HG03060 (cell line): ENCODE results near the gene DENND1B.
"Not testable (repeated sequence)": the region's sequence is repeated elsewhere in the genome, so short reads cannot be mapped to it uniquely, and the experiment has no call there.

Experiments used
- ATAC-seq: cut with Tn5 transposase; IDR thresholded peaks from one replicate; pipeline ENCODE4 v1.9.1; 2021; ENCODE audit warnings: low read depth, moderate number of reproducible peaks; ENCODE audit not compliant: unreplicated experiment

Gene DENND1B

DNA sequence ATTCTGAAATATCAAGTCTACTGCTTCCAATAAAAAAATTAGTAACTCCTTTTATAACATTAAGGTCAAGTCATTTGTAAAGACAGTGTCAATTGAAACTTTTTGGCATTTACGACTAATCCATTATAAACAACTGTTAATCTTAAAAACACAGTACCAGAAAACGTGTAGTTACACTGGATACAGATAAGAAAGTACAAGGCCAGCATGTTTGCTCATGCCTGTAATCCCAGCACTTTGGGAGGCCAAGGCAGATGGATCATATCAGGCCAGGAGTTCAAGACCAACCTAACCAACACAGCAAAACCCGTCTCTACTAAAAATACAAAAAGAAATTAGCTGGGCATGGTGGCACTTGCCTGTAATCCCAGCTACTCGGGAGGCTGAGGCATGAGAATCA, 29.4 kb downstream of the DENND1B start:
- ATAC-seq = no peak

- ATAC-seq = no peak
Observed at GRCh38 chr1:197744979-197745378, 30.3 kb downstream of the DENND1B start.

DNA sequence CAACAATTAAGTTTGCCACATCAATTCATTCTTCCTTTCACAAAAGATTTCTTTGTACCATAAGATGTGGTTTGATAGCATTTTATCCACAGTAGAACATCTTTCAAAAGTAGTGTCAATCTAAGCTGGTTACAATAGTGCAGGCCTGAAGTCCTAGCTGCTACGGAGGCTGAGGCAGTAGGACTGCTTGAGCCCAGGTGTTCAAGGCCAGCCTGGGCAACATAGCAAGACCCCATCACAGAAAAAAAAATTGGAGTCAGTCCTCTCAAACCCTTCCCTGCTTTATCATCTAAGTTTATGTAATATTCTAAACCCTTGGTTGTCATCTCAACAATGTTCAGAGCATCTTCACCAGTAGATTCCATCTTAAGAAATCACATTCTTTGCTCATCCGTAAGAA, 31.7 kb downstream of the DENND1B start:
- no peak for ATAC-seq

DNA sequence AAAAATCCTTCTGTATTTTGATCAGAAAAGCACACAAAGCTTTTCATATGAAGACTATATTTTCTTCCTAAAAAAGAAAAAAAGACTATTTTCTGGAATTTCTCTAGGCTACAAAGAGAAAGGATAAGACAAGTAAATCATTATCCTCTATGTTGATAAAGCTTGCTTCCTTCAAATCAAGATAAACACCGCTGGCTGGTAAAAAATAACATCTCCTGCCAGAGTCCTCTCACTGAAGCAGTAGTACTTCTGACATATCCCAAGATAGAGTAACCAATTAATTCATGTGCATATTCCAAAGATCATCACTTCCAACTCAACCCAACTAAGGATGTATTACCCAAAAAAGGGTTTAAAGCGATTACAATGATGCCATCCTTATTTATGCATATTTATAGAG, 34.3 kb downstream of the DENND1B start:
- ATAC-seq = no peak

GRCh38 chr1:197738927-197739326, 36.4 kb downstream of the DENND1B start:
- no peak for ATAC-seq

DNA sequence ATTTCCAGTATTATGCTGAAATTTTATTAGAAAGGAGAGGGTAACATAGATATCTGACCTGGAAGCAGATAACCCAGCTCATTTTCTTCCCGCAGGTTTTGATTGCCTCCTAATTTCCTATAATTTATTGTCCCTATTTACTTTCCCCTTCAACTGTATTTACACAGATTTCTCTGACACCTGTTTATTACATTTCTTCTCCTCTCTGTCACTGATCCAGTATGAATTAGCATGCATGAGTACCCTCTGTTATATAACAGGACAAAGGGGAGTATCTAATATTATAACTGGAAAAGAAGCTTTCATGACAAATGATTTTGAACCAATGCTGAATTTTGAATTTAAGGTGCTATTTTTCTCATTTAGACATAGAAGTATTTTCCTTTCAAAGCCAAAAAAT, 37.4 kb downstream of the DENND1B start:
- no peak for ATAC-seq

DNA sequence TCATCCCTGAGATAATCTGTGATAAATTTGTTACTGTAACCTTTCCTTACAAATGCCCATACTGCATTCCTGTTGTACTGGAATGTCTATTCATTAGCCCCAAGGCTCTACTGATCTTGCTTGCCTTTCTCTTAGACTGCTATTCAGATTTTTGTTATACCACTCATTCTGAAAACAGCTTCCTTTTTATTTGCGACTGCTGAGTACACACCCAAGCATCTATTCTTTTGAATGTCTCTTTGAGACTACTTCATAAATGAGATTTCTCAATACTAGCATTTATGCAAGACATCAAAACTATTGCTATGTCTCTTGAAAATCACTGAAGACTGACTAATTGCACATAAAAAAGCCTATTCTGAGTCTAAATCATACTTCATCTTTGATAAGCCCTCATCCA, 38.6 kb downstream of the DENND1B start:
- no peak for ATAC-seq

- ATAC-seq = no peak
Observed at GRCh38 chr1:197735461-197735860, 39.8 kb downstream of the DENND1B start.

- ATAC-seq = no peak
Observed at GRCh38 chr1:197733324-197733723, 42.0 kb downstream of the DENND1B start.

GRCh38 chr1:197732187-197732586, 43.1 kb downstream of the DENND1B start:
- no peak for ATAC-seq

DNA sequence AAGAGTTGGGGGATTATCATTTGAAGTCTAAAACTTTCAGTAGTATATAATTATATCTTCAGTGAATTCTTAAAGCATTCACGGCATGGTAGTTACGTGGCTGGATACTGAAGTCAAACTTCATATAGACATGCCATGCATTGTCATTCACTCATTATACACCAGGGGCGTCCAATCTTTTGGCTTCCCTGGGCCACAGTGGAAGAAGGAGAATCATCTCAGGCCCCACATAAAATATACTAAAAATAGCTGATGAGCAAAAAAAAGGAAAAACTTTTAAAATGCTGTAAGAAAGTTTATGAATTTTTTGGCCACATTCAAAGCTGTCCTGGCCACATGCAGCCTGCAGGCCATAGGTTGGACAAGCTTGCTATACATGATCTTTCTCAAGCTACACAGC, 43.8 kb downstream of the DENND1B start:
- no peak for ATAC-seq

DNA sequence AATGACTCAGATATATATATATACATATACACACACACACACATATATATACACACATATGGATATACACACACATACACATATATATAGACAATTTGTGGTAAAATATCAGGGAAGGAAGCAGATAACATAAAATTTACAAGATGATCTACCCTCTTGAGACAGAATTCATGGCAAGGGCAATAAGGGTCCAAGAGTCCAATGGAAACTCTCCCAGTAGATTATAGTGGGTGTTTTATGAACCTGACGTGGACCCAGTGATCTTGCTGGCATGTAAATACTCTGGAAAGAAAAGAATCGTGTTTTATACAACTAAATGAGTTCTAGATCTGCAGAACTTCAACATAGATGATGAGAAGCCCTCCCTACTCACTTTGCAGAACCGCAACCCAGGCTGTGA, 49.3 kb downstream of the DENND1B start:
- ATAC-seq = no peak

DNA sequence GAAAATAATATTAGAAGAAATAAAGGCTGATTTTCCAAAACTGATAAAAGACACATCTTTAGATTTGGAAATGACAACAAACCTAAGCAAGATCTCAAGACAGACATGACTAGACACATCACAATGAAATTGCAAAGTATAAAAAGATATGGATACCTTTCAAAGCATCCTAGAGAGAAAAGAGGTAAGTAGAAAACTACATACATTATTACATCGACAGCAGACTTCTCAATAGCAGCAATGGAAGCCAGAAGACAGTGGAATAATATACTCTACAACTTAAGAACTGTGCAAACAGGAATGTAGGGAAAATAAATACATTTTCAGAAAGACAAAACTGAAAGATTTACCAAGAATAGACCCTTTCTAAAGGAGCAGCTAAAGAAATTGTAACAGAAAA, 50.2 kb downstream of the DENND1B start:
- no peak for ATAC-seq

DNA sequence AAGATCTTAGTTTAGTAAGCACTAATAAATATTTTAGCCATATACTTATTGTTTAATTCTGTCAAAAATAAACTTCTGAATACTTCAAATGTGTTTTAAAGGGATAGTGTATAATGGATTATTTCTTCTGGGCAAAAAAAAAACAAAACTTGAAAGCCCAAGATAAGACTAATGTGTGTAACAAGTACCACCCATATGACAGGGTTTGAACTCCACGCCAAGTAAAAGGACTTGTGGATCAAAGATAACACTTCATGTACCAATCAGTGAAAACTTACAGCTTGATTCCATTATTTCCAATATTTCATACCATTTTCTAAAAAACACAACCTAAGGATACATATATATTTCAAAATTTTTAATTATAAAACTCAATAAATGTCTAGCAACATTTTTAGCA, 59.5 kb downstream of the DENND1B start:
- no peak for ATAC-seq

- no peak for ATAC-seq
Observed at GRCh38 chr1:197706601-197707000, 68.7 kb downstream of the DENND1B start.

- no peak for ATAC-seq
Observed at GRCh38 chr1:197705941-197706340, 69.3 kb downstream of the DENND1B start.

DNA sequence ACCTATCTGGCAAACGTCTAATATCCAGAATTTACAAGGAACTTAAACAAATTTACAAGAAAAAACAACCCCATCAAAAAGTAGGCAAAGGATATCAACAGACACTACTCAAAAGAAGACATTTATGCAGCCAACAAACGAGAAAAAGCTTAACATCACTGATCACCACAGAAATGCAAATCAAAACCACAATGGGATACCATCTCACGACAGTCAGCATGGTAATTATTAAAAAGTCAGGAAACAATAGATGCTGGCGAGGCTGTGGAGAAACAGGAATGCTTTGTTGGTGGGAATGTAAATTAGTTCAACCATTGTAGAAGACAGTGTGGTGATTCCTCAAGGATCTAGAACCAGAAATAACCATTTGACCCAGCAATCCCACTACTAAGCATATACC, 74.6 kb downstream of the DENND1B start:
- not testable (repeated sequence) for ATAC-seq

- no peak for ATAC-seq
Observed at GRCh38 chr1:197696372-197696771, 78.9 kb downstream of the DENND1B start.

DNA sequence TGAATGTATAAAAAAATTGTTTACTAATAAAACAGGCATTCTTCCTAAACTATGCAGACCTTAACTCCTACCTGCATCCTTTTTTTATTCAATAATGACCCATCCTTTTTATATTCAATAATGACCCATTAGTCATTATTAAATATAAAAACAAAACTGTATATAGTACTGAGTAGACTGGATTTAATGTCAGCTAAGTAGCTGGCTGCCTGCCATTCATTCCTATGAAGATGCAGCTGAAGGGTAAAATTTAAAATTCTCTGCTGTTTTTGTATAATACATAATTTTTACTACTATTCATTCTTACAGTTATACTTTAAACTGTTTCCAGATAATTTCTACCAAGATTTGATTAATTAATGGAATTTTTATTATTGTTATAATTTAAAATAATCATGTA, 79.3 kb downstream of the DENND1B start:
- no peak for ATAC-seq

GRCh38 chr1:197692965-197693364, 82.3 kb downstream of the DENND1B start:
- ATAC-seq = peak; percentile 53

GRCh38 chr1:197691816-197692215, 83.5 kb downstream of the DENND1B start:
- ATAC-seq = no peak

DNA sequence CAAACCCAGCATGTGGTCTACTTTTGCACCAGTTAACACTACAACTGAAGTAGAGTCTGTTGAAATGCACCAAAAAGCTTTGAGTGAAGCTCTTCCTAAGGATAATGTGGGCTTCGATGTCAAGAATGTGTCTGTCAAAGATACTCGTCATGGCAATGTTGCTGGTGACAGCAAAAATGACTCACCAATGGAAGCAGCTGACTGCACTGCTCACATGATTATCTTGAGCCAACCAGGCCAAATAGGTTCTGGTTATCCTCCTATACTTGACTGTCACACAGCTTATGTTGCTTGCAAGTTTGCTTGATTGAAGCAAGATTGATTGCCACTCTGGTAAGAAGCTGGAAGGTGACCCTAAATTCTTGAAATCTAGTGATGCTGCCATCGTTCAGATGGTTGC, 85.2 kb downstream of the DENND1B start:
- no peak for ATAC-seq

- no peak for ATAC-seq
Observed at GRCh38 chr1:197688233-197688632, 87.0 kb downstream of the DENND1B start.
